CD14-positive monocyte (primary cell): ENCODE results near the gene TPM1. TPM values are rescaled to one million over a fixed set of nuclear protein-coding genes. Genes with fewer than 3 reads are reported as not detected.

Experiments used
- DNase-seq, 3 donors: peaks; one replicate each; pipeline ENCODE4 v3.0.0-alpha.2; 2011 to 2022
- H2AFZ ChIP-seq: 2 replicates; pipeline ENCODE4 v1.6.0; 2012; ENCODE audit warnings: mild to moderate bottlenecking, low read depth, low read length, inconsistent platforms; ENCODE audit not compliant: insufficient read depth, poor library complexity, severe bottlenecking
- H3K27ac ChIP-seq, 2 donors: 1 replicate in 1 of 2; 2 replicates in 1 of 2; pipeline ENCODE4 v1.5.1; 2012 to 2013; ENCODE audit warnings: low read length in 2 of 2, control low read depth in 1 of 2, inconsistent platforms in 1 of 2, low read depth in 1 of 2, mild to moderate bottlenecking in 1 of 2
- H3K27me3 ChIP-seq, 2 donors: one replicate each; pipeline versions ENCODE4 v1.6.0 to v1.6.1; 2011 to 2013; ENCODE audit warnings: low read length in 2 of 2; ENCODE audit not compliant: control insufficient read depth in 2 of 2, insufficient read depth in 2 of 2
- H3K36me3 ChIP-seq, 2 donors: replicated peaks in 1 of 2; 1 replicate in 1 of 2; 2 replicates in 1 of 2; pipeline versions ENCODE4 v1.5.1 to v1.6.1; 2012 to 2013; ENCODE audit warnings: low read length in 2 of 2, control low read depth in 1 of 2, inconsistent platforms in 1 of 2, mild to moderate bottlenecking in 1 of 2; ENCODE audit not compliant: insufficient read depth in 2 of 2, control insufficient read depth in 1 of 2
- H3K4me1 ChIP-seq, 2 donors: 1 replicate in 1 of 2; 2 replicates in 1 of 2; pipeline versions ENCODE4 v1.5.1 to v1.6.1; 2012 to 2013; ENCODE audit warnings: low read length in 2 of 2, control low read depth in 1 of 2, inconsistent platforms in 1 of 2, mild to moderate bottlenecking in 1 of 2, moderate library complexity in 1 of 2; ENCODE audit not compliant: insufficient read depth in 2 of 2, control insufficient read depth in 1 of 2
- H3K4me2 ChIP-seq: replicated peaks from 2 replicates; pipeline ENCODE3; 2012; ENCODE audit warnings: low read length, moderate library complexity, mild to moderate bottlenecking; ENCODE audit not compliant: poor library complexity, severe bottlenecking; ENCODE audit errors: extremely low read depth
- H3K4me3 ChIP-seq, 3 experiments: fragments of 200-600 bp in 1 of 3; sonication (generic) in 1 of 3; replicated peaks in 1 of 3; 1 replicate in 2 of 3; 2 replicates in 1 of 3; pipeline ENCODE4 v1.5.1; 2011 to 2013; ENCODE audit warnings: low read length in 3 of 3, mild to moderate bottlenecking in 3 of 3, control low read depth in 2 of 3, low read depth in 2 of 3, inconsistent platforms in 1 of 3, moderate library complexity in 1 of 3
- H3K79me2 ChIP-seq: 2 replicates; pipeline ENCODE4 v1.6.0; 2012; ENCODE audit warnings: mild to moderate bottlenecking, control low read depth, inconsistent platforms, low read length, moderate library complexity; ENCODE audit not compliant: insufficient read depth
- H3K9ac ChIP-seq: 2 replicates; pipeline ENCODE4 v1.6.0; 2017; ENCODE audit warnings: low read length, mild to moderate bottlenecking; ENCODE audit not compliant: insufficient read depth, poor library complexity, severe bottlenecking
- H3K9me3 ChIP-seq, 2 donors: replicated peaks in 1 of 2; 1 replicate in 1 of 2; 2 replicates in 1 of 2; pipeline versions ENCODE4 v1.5.1 to v1.6.1; 2012 to 2013; ENCODE audit warnings: low read length in 2 of 2, control low read depth in 1 of 2; ENCODE audit not compliant: control insufficient read depth in 1 of 2, insufficient read depth in 1 of 2
- H4K20me1 ChIP-seq: 2 replicates; pipeline ENCODE4 v1.6.0; 2012; ENCODE audit warnings: mild to moderate bottlenecking, low read length, control low read depth, moderate library complexity; ENCODE audit not compliant: insufficient read depth
- H3K27ac Mint-ChIP-seq, 7 donors: one replicate each; pipeline ENCODE4 v1.8.0; 2020; ENCODE audit warnings: mild to moderate bottlenecking in 7 of 7, mixed read lengths in 7 of 7, moderate library complexity in 6 of 7, inconsistent platforms in 2 of 7
- H3K27me3 Mint-ChIP-seq, 3 donors: one replicate each; pipeline ENCODE4 v1.8.0; 2021 to 2022; ENCODE audit warnings: low read depth in 3 of 3, mild to moderate bottlenecking in 3 of 3, mixed read lengths in 3 of 3, moderate library complexity in 3 of 3, inconsistent platforms in 1 of 3
- H3K36me3 Mint-ChIP-seq, 2 donors: one replicate each; pipeline ENCODE4 v1.8.0; 2020; ENCODE audit warnings: mixed read lengths in 2 of 2, inconsistent platforms in 1 of 2, mild to moderate bottlenecking in 1 of 2
- H3K4me1 Mint-ChIP-seq: one replicate; pipeline ENCODE4 v1.8.0; 2020; ENCODE audit warnings: mild to moderate bottlenecking, mixed read lengths
- H3K4me3 Mint-ChIP-seq, 2 donors: one replicate each; pipeline ENCODE4 v1.8.0; 2020; ENCODE audit warnings: mild to moderate bottlenecking in 2 of 2, mixed read lengths in 2 of 2, moderate library complexity in 1 of 2
- H3K9me3 Mint-ChIP-seq, 7 donors: one replicate each; pipeline ENCODE4 v1.8.0; 2020 to 2022; ENCODE audit warnings: mixed read lengths in 7 of 7, mild to moderate bottlenecking in 6 of 7, moderate library complexity in 6 of 7, inconsistent platforms in 2 of 7
- CTCF ChIP-seq: fragments of 200-600 bp; IDR thresholded peaks from one replicate; pipeline ENCODE4 v1.8.0; 2022; ENCODE audit warnings: antibody characterized with exemption, mild to moderate bottlenecking
- WGBS: methylation state at CpG from one replicate; pipeline ENCODE4 v1.1.5; 2013; ENCODE audit warnings: missing lambda C conversion rate; ENCODE audit not compliant: insufficient coverage; 5-methylcytosine and 5-hydroxymethylcytosine counted together
- intact Hi-C, 2 donors: fragments of 100-400 bp; cut with micrococcal nuclease; formaldehyde crosslinking; loops; one replicate each; pipeline versions ENCODE4 v1.15.0 to v1.15.1; 2023
- polyA plus RNA-seq, 3 donors: library from polyadenylated mRNA; depleted of rRNA in 1 of 3; unstranded in 2 of 3; stranded (reverse) in 1 of 3; fragments of 300-500 nt in 2 of 3; fragments of >200 nt in 1 of 3; fragmentation: Illumina TruSeq in 2 of 3; gene quantifications; 1 replicate in 2 of 3; 2 replicates in 1 of 3; pipeline ENCODE4 v1.2.3, GENCODE V29; 2012 to 2021

Gene TPM1
- polyA plus RNA-seq, 3 donors: 11.7 to 15.9 (median 11.9) TPM

GRCh38 chr15:63014578-63014977 lies 28.0 kb upstream of the TPM1 start:
- intact Hi-C loops: no loop called here
- Histone ChIP-seq H3K4me3 (no peak overlapping the region), H3K79me2 (no peaks in the 10 kb centered on the region), H3K27me3 (no peaks in the 10 kb centered on the region), H3K4me1 (peaks cover 4 to 8% of the 10 kb centered on the region in 2 donors), H4K20me1 (no peaks in the 10 kb centered on the region), H3K9me3 (no peaks in the 10 kb centered on the region), H3K36me3 (no peaks in the 10 kb centered on the region), H3K9ac (no peak overlapping the region), H3K4me2 (no peak overlapping the region), H2AFZ (no peak overlapping the region), H3K27ac (no peak overlapping the region)
- Mint-ChIP-seq H3K27ac (no peak overlapping the region), H3K4me1 (peaks cover 9% of the 10 kb centered on the region), H3K9me3 (peaks cover 0 to 3% (median 2%) of the 10 kb centered on the region in 7 donors), H3K36me3 (no peaks in the 10 kb centered on the region), H3K27me3 (peaks cover 0 to 9% (median 4%) of the 10 kb centered on the region in 3 donors), H3K4me3 (no peak overlapping the region)
- no peak for TF ChIP-seq CTCF
- no peak for DNase-seq
- 93% methylated on average over 4 of the region's 4 CpGs for WGBS

DNA sequence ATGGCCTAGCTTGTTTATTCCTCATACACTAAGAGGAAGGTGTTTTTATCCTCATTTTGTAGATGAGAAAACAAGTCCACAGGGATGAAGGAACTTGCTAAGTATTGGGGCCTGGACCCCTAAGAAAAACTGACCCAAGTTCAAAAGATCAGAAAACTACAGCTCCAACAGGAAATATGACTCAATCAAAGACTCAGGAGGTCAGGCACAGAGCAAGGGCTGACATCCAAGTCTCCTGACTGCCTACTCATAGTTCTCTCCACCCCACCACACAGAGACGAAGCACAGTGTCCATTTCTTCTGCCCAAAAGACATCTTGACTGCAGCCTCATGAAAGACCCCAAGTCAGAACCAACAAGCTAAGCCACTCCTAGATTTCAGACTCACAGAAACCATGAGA lies 26.9 kb upstream of the TPM1 start:
- H3K4me3 Mint-ChIP-seq: no peak overlapping the region
- DNase-seq: peak in 2 of 3 donors; percentile 18 to 31
- H3K4me2 ChIP-seq: no peak overlapping the region
- H3K27ac Mint-ChIP-seq: peak overlapping the region in 2 of 7 donors; percentile 57 to 61
- H3K9ac ChIP-seq: no peak overlapping the region
- no peak overlapping the region for H2AFZ ChIP-seq
- H3K4me3 ChIP-seq: no peak overlapping the region
- no peaks in the 10 kb centered on the region for H3K9me3 ChIP-seq
- H3K27me3 ChIP-seq: peaks cover 0 to 2% of the 10 kb centered on the region in 2 donors
- H3K79me2 ChIP-seq: no peaks in the 10 kb centered on the region
- H3K4me1 Mint-ChIP-seq: peaks cover 9% of the 10 kb centered on the region
- no peaks in the 10 kb centered on the region for H3K36me3 Mint-ChIP-seq
- no CpG with 5 or more reads among the region's 1 CpG for WGBS
- no peaks in the 10 kb centered on the region for H4K20me1 ChIP-seq
- H3K27ac ChIP-seq: no peak overlapping the region
- H3K9me3 Mint-ChIP-seq: peaks cover 0 to 3% (median 2%) of the 10 kb centered on the region in 7 donors
- H3K27me3 Mint-ChIP-seq: peaks cover 0 to 7% (median 6%) of the 10 kb centered on the region in 3 donors
- TF ChIP-seq CTCF: no peak
- no peaks in the 10 kb centered on the region for H3K36me3 ChIP-seq
- intact Hi-C loops: no loop called here
- peaks cover 4 to 8% of the 10 kb centered on the region in 2 donors for H3K4me1 ChIP-seq
